ENCODE results near the gene QRICH2.
A peak's percentile ranks its signal among the peaks of the same experiment; 100 is the strongest.

Gene QRICH2

DNA sequence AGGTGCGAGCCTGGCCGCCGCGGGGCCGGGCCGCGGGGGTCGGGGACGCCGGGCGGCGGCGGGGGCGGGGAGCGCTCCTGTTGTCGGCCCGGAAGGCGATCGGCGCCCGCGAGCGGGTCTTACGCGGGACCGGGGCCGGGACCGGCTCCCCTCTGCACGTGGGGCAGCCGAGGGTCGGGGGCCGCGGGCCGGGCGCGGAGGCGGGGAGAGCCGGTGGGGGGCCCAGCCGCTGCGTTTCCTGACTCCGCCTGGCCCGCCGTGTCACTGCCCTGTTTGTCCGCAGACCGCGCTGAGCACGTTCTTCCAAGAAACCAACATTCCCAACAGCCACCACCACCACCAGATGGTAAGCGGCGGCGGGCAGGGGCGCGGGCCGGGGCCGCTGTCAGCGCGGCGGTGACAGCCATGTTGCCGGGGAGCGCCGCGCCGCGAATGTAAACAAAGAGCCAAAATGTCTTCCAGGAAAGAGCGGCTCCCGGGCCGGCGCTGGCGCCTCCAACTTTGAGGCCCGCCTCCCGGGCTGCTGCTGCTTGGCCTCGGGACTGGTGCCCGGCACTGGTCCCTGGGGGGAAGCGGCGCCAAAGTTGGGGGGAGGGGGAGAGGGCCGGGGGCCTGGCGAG is 42.3 kb downstream of the QRICH2 start:
- Histone ChIP-seq H3K27me3 (no peaks in the 10 kb centered on the region), H3K4me1 (ENCODE audit: control insufficient read depth in 1 of 2, insufficient read depth in 1 of 2, low read depth in 1 of 2, low read length in 1 of 2) (peaks cover 79 to 83% of the 10 kb centered on the region in 2 experiments)

DNA sequence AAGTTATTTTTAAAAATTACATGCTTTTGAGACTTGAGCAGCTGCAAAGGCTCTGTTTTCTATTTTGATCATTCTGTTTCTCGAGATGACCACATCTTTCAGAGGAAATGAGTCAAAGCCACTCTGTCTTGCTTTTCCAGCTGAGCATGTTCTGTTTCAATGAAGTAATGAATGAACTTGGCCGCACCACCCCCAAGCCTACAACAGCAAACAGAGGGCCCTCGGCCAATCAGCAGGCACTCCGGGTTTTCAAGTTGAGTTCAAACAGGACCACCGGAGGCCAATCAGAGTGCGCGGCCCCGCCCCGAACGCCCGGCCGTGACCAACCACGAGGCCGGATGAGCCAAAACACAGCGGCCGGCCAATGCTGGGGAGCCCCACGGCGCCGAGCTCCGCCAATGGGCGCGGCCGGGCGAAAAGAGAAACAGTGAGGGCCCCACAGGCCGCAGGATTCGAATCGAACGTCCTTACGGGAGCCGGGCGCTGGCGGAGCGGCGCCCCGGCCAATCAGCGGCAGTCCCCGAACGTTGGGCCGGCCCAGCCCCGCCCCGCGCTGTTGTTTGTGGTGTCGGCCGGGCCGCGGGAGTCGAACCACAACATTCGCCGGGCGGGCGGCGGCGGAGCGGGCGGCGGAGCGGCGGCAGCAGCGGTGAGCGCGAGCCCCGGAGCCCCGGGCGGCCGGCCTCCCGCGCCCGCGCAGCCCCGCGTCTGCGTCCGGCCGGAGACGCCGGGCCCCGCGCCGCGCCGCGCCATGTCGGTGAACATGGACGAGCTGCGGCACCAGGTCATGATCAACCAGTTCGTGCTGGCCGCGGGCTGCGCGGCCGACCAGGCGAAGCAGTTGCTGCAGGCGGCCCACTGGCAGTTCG is 43.1 kb downstream of the QRICH2 start, which contains the start of gene UBALD2:
UBALD2 (plus strand) TSS at position 594 of the 869 bp plus-strand sequence; CDS start at position 752, 158 bp downstream.
- Histone ChIP-seq H3K4me3 (ENCODE audit: low read depth in 1 of 2, low read length in 1 of 2) (peak within 1 kb of the TSS; percentile 98 to 99), H3K9me3 (no peaks in the 10 kb centered on the region), H3K27ac (peak within 1 kb of the TSS; percentile 96), H3K27me3 (no peaks in the 10 kb centered on the region), H3K4me1 (ENCODE audit: control insufficient read depth in 1 of 2, insufficient read depth in 1 of 2, low read depth in 1 of 2, low read length in 1 of 2) (peaks cover 83% of the 10 kb centered on the region in 2 experiments), H3K36me3 (peaks cover 22% of the 10 kb centered on the region)
- TF ChIP-seq, protein P1, sequence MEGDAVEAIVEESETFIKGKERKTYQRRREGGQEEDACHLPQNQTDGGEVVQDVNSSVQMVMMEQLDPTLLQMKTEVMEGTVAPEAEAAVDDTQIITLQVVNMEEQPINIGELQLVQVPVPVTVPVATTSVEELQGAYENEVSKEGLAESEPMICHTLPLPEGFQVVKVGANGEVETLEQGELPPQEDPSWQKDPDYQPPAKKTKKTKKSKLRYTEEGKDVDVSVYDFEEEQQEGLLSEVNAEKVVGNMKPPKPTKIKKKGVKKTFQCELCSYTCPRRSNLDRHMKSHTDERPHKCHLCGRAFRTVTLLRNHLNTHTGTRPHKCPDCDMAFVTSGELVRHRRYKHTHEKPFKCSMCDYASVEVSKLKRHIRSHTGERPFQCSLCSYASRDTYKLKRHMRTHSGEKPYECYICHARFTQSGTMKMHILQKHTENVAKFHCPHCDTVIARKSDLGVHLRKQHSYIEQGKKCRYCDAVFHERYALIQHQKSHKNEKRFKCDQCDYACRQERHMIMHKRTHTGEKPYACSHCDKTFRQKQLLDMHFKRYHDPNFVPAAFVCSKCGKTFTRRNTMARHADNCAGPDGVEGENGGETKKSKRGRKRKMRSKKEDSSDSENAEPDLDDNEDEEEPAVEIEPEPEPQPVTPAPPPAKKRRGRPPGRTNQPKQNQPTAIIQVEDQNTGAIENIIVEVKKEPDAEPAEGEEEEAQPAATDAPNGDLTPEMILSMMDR (IDR thresholded peaks at IDR 0.05) = peak; percentile 35

More for the DNA sequence above, 42.3 kb downstream of the QRICH2 start:
- Histone ChIP-seq H3K9me3 (no peaks in the 10 kb centered on the region), H3K36me3 (peaks cover 29% of the 10 kb centered on the region), H3K4me3 (ENCODE audit: low read depth in 1 of 2, low read length in 1 of 2) (peak overlapping the region; percentile 98 to 99), H3K27ac (peak overlapping the region; percentile 96)
- TF ChIP-seq, protein P1 (IDR thresholded peaks at IDR 0.05) = no peak

DNA sequence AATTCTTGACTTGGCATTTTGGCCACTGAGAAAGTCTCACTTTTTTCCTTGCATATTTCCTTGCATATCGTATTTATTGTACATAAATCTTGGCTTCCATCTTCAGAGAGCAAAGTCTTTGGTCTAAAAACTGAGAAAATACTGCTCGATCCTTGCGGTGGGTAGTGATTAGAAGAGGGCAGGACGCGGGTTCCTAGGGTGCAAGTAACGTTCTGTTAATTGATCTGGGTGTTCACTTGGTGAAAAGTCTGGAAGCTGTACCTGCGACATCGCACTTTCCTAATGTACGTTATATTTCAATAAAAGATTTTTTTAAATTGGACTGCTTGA is 43.7 kb downstream of the QRICH2 start:
- Histone ChIP-seq H3K4me3 (ENCODE audit: low read depth in 1 of 2, low read length in 1 of 2) (peak overlapping the region; percentile 22 to 30), H3K27me3 (no peaks in the 10 kb centered on the region), H3K9me3 (no peaks in the 10 kb centered on the region), H3K27ac (peak overlapping the region; percentile 96), H3K36me3 (peaks cover 16% of the 10 kb centered on the region), H3K4me1 (ENCODE audit: control insufficient read depth in 1 of 2, insufficient read depth in 1 of 2, low read depth in 1 of 2, low read length in 1 of 2) (peaks cover 83% of the 10 kb centered on the region in 2 experiments)
- TF ChIP-seq, protein P1 (IDR thresholded peaks at IDR 0.05) = no peak

DNA sequence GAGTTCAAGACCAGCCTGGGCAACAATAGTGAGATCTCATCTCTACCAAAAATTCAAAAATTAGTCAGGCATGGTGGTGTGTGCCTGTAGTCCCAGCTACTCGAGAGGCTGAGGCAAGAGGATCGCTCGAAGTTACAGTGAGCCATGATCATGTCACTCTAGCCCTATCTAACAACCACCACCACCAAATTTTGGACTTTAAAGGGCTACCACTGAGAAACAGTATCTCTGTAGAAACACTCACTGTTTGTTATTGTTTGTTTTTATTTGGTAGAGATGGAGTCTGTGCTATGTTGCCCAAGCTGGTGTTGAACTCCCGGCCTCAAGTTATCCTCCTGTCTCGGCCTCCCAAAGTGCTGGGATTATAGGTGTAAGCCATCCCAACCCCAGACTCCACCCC is 44.2 kb downstream of the QRICH2 start:
- H3K27ac ChIP-seq = peak overlapping the region; percentile 96
- peak overlapping the region in 1 of 2 experiments; percentile 7 for H3K4me3 ChIP-seq (ENCODE audit: low read depth in 1 of 2, low read length in 1 of 2)
- peaks cover 78% of the 10 kb centered on the region in 2 experiments for H3K4me1 ChIP-seq (ENCODE audit: control insufficient read depth in 1 of 2, insufficient read depth in 1 of 2, low read depth in 1 of 2, low read length in 1 of 2)
- peaks cover 11% of the 10 kb centered on the region for H3K36me3 ChIP-seq
- no peaks in the 10 kb centered on the region for H3K27me3 ChIP-seq
- TF ChIP-seq, protein P1 (IDR thresholded peaks at IDR 0.05) = no peak
- no peaks in the 10 kb centered on the region for H3K9me3 ChIP-seq

DNA sequence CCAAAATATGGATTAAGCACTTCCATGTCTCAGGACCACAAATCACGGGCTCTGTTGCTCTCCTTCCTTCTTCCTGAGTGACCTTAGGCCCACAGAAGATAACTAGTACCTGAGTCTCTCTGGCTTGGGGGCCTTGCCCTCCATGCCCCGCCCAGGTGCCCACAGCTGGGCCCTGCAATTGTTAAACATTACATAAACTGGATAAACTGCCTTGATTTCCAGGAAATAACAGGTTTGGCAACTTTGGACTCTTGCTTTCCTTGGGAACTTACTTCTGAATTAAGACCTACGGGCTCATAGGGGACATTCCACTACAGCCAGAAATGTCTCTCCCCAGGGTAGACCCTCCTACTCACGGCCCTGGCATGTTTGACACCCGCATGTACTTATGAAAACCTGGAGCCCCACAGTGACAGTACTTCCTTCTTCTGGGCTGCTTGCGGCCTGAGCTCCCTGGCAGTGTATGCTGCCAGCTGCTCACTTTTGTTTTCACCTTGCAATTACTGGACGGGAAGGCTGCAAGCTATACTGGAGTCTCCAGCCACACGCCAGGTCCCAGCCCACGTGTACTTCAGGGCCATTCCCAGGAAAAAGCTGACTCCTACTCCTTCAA is 45.2 kb downstream of the QRICH2 start:
- peaks cover 68 to 69% of the 10 kb centered on the region in 2 experiments for H3K4me1 ChIP-seq (ENCODE audit: control insufficient read depth in 1 of 2, insufficient read depth in 1 of 2, low read depth in 1 of 2, low read length in 1 of 2)
- H3K4me3 ChIP-seq (ENCODE audit: low read depth in 1 of 2, low read length in 1 of 2) = peak overlapping the region; percentile 16 to 36
- peak overlapping the region; percentile 96 for H3K27ac ChIP-seq
- H3K27me3 ChIP-seq = no peaks in the 10 kb centered on the region
- peaks cover 3% of the 10 kb centered on the region for H3K36me3 ChIP-seq
- TF ChIP-seq, protein P1 (IDR thresholded peaks at IDR 0.05) = no peak
- H3K9me3 ChIP-seq = no peaks in the 10 kb centered on the region
